HG02885 (cell line): ENCODE data around the gene VPS51.
"Not testable (repeated sequence)": the region's sequence is repeated elsewhere in the genome, so short reads cannot be mapped to it uniquely, and the experiment has no call there.

Source experiments
- ATAC-seq: cut with Tn5 transposase; IDR thresholded peaks from one replicate; pipeline ENCODE4 v1.9.1; 2021; ENCODE audit warnings: mild to moderate bottlenecking; ENCODE audit not compliant: unreplicated experiment, poor library complexity

The VPS51 gene

GRCh38 chr11:65118097-65118837, 22.3 kb downstream of the VPS51 start:
- no peak for ATAC-seq

GRCh38 chr11:65118891-65119669, 23.1 kb downstream of the VPS51 start:
- ATAC-seq, result not testable (repeated sequence)

DNA sequence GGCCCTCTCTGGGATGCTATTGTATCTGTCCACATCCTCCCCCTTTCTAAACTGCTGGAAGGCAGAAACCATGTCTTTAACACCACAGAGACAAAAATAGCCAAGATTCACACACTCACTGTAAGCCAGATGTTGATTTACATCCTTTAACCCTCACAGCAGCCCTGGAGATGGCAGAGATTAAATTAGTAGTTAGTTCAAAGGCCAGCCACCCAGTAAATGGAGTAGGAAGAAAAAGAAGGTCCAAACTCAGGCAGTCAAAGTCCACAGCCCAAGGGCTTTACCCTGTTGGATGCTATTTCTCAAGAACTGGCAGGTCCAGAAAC, 23.6 kb downstream of the VPS51 start:
- ATAC-seq, result no peak

GRCh38 chr11:65120831-65121230, 24.8 kb downstream of the VPS51 start:
- ATAC-seq, result no peak

DNA sequence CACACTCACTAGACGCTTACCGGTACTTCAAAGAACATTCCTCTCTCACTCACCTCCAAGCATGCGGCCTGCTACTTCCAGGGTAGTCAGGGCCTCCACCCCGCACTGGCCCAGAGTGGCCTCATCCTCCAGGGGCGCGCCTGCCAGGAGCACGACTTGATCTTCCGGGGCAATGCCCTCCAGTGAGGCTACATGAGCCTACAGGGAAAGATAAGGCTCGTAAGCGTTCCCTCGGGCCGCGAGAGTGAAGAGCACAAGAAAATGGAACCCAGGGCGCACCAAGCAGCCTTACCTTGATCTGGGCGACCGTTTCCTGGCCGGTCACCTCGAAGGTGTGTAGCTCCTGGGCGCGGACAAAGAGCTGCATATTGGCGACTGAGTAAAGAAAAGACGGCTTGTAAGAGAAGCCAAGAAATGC, 25.4 kb downstream of the VPS51 start:
- no peak for ATAC-seq

GRCh38 chr11:65121865-65122696, 26.1 kb downstream of the VPS51 start, which contains the start of the genes FAU and MRPL49:
Gene FAU (minus strand): TSS chr11:65122134. CDS start chr11:65121813, 321 bp downstream.
Gene MRPL49 (plus strand): TSS chr11:65122321. CDS start chr11:65122347, 26 bp downstream.
- ATAC-seq, result peak; percentile 71

DNA sequence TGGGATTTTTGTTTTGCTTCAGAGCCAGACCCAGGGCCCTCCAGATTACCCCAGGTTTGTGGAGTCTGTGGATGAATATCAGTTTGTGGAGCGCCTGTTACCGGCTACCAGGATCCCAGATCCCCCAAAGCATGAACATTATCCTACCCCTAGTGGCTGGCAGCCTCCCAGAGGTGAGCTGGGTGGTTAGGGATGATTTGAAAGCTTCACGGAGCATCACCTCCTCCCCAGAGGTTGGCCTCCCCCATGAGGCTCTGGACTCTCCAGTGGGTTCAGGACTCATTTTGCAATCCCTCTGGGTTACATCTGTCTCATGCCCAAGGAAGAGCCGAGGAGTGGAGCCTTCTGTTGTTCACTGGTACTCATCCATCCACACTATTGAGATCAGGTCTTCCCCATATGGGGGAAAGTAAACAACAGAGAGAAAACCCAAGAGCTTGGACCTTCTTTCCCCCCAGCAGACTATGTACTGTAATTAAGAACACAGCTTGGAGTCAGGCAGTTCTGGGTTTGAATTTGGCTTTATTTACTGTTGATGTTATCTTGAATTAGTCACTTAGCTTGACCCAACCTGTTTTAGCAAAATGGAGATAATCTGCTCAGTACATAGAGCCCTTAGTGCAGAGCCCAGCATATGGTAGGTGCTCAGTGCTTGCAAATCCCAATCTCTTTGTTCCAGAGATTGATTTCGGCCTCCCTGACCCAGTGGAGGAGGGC, 28.6 kb downstream of the VPS51 start:
- no peak for ATAC-seq

GRCh38 chr11:65125197-65126056, 29.4 kb downstream of the VPS51 start:
- no peak for ATAC-seq

GRCh38 chr11:65126624-65127274, 30.7 kb downstream of the VPS51 start:
- no peak for ATAC-seq

DNA sequence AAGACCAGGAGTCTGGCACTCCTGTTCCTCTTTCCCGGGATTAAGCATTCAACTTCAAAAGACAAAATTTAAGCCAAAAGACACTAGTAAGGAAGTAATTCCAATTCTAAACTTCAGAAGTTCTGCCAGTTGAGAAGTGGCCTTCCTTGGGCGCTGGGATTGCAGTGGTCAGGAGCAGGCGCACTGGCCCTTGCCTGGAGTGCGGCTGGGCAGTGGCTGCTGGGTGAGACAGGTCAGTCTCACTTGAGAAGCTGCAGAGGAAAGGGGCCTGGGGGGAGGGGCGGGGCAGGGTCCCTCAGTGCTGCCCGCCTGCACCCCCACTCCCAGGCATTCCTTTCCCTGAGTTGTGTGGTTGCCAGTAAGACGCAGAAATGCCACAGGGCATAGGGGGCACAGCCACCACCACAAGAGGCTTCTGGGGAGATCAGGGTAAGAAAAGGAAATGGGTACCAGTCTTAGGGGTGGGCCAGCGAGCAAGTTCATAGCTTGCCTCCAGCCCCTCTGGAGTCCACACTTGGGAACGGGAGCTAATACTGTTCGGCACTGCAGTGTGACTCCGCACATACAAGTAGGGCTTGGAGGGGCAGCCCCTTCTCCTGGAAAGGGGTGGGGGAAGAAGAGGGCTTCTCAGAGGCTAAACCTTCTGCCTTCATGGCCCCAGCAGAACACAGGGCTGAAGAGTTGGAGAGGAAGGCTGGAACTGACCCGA, 31.6 kb downstream of the VPS51 start:
- no peak for ATAC-seq

- no peak for ATAC-seq
Measured at GRCh38 chr11:65128182-65129145, 32.5 kb downstream of the VPS51 start.

DNA sequence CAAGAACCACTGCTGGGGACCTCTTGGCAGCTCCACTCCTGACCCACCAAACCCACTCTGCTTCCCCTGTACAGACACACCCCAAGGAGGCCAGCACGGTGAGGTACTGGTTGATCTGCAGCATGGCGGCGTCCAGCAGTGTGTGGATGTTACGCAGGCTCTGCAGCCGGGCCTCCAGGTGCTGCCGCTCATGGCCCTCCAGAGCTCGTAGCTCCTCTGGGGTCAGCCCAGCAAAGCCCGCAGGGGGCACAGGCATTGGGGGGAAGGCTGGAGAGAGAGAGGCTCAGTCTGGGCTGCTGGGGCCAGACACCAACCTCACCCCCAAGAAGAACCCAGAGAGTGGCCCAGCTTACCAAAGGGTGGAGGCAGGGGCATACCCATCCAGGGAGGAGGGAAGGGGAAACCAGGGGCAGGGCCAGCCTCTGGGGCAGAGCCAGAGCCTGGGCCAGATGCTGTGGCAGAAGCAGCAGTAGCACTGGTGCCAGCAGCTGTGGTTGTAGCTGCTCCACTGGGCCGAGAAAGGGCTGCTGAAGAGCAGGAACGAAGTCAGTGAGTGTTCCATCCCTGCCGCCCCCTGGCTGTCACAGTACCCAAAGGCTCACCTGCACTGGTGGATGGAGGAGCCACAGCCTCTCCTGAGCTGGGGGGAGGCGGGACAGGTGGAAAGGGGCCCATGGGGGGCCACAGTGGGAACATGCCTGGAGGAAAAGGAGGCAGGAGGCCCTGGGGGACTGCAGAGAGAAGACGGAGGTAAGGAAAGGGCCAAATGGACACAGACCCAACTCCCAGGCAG, 33.8 kb downstream of the VPS51 start:
- ATAC-seq, result no peak

GRCh38 chr11:65130631-65131416, 34.8 kb downstream of the VPS51 start:
- ATAC-seq, result no peak

DNA sequence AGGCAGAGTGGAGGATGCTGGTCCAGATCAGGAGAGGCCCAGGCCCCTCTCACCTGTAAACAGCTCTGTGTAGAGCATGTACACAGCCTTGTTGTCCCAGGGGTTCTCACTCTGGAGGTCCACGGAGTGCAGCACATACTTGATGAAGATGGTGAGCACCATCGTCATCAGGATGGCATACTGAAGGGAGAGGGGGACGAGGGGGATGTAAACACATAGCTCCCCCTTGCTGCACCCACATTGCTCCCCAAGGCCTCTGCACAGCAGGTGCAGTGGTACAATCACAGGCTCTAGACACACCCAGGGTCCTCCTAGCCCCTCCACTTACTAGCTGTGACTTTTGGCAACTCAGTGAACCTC, 35.4 kb downstream of the VPS51 start:
- ATAC-seq, result no peak

GRCh38 chr11:65131895-65132237, 35.9 kb downstream of the VPS51 start:
- ATAC-seq, result no peak
